DND-41 (cell line): ENCODE data around the gene PLBD1.

Experiments used
- ATAC-seq: fragments of 200-7000 bp; cut with Tn5 transposase; 3 replicates; pipeline ENCODE4 v1.9.1; 2021; ENCODE audit warnings: low read depth; ENCODE audit not compliant: insufficient read depth
- DNase-seq: peaks from one replicate; pipeline ENCODE4 v3.0.0-alpha.2; 2020
- H2AFZ ChIP-seq: 2 replicates; pipeline ENCODE4 v1.6.0; 2012; ENCODE audit warnings: low read depth, low read length
- H3K27ac ChIP-seq: 2 replicates; pipeline ENCODE4 v1.5.1; 2012; ENCODE audit warnings: low read length, inconsistent platforms
- H3K27me3 ChIP-seq: fragments of 200-600 bp; sonication (generic); 2 replicates; pipeline ENCODE4 v1.6.0; 2012; ENCODE audit warnings: low read length, mild to moderate bottlenecking, inconsistent platforms; ENCODE audit not compliant: insufficient read depth, poor library complexity
- H3K36me3 ChIP-seq: 2 replicates; pipeline ENCODE4 v1.5.1; 2012; ENCODE audit warnings: low read length, inconsistent platforms; ENCODE audit not compliant: insufficient read depth
- H3K4me1 ChIP-seq: 2 replicates; pipeline ENCODE4 v1.5.1; 2012; ENCODE audit warnings: mild to moderate bottlenecking, low read length; ENCODE audit not compliant: insufficient read depth
- H3K4me2 ChIP-seq: 2 replicates; pipeline ENCODE4 v1.6.0; 2012; ENCODE audit warnings: mild to moderate bottlenecking, moderate library complexity, low read length, inconsistent platforms; ENCODE audit not compliant: insufficient read depth
- H3K4me3 ChIP-seq, 2 experiments: fragments of 200-600 bp in 1 of 2; shearing (Covaris generic) in 1 of 2; 2 replicates each; pipeline ENCODE4 v1.5.1; 2012 to 2016; ENCODE audit warnings: inconsistent platforms in 2 of 2, low read length in 2 of 2, mild to moderate bottlenecking in 2 of 2, low read depth in 1 of 2, moderate library complexity in 1 of 2
- H3K79me2 ChIP-seq: 2 replicates; pipeline ENCODE4 v1.6.0; 2012; ENCODE audit warnings: low read length, inconsistent platforms; ENCODE audit not compliant: insufficient read depth
- H3K9ac ChIP-seq: 2 replicates; pipeline ENCODE4 v1.6.0; 2012; ENCODE audit warnings: low read depth, mild to moderate bottlenecking, inconsistent platforms, low read length, moderate library complexity
- H3K9me3 ChIP-seq: 2 replicates; pipeline ENCODE4 v1.5.1; 2012; ENCODE audit warnings: low read length, moderate library complexity, mild to moderate bottlenecking, inconsistent platforms; ENCODE audit not compliant: insufficient read depth, severe bottlenecking
- H4K20me1 ChIP-seq: 2 replicates; pipeline ENCODE4 v1.6.0; 2012; ENCODE audit warnings: low read length; ENCODE audit not compliant: insufficient read depth
- CTCF ChIP-seq: IDR thresholded peaks from 2 replicates; pipeline ENCODE4 v1.5.1; 2012; ENCODE audit warnings: borderline replicate concordance, low read length, moderate library complexity, mild to moderate bottlenecking; ENCODE audit not compliant: poor library complexity, severe bottlenecking; ENCODE audit errors: extremely low read depth
- EZH2 ChIP-seq: IDR thresholded peaks from 3 replicates; pipeline ENCODE4 v1.6.1; 2012; ENCODE audit warnings: borderline replicate concordance, low read depth, mild to moderate bottlenecking, moderate library complexity, low read length, inconsistent platforms; ENCODE audit not compliant: severe bottlenecking

Gene PLBD1

GRCh38 chr12:14454098-14454907 lies 113.4 kb downstream of the PLBD1 start:
- H4K20me1 ChIP-seq, result no peaks in the 10 kb centered on the region
- H3K9me3 ChIP-seq, result no peaks in the 10 kb centered on the region
- H3K4me2 ChIP-seq, result no peak overlapping the region
- no peak overlapping the region for H2AFZ ChIP-seq
- peaks cover 17% of the 10 kb centered on the region for H3K79me2 ChIP-seq
- ATAC-seq (peak; percentile 78), DNase-seq (peak; percentile 32)
- no peaks in the 10 kb centered on the region for H3K4me1 ChIP-seq
- H3K4me3 ChIP-seq, result no peak overlapping the region
- H3K36me3 ChIP-seq, result peaks cover 60% of the 10 kb centered on the region
- no peak overlapping the region for H3K27ac ChIP-seq
- peak; percentile 64 for TF ChIP-seq CTCF
- no peak for TF ChIP-seq EZH2
- no peaks in the 10 kb centered on the region for H3K27me3 ChIP-seq
- no peak overlapping the region for H3K9ac ChIP-seq
